ENCODE results near the gene RAMP1. TPM values are rescaled to one million over a fixed set of nuclear protein-coding genes. Genes with fewer than 3 reads are reported as not detected.

Gene RAMP1
- total and polyA plus RNA-seq, 9 of the 15 experiments (the other 6 are each of a cell fraction or from before 2014, with no cell fraction given), result 0.72 to 0.77 TPM; not detected in 7

DNA sequence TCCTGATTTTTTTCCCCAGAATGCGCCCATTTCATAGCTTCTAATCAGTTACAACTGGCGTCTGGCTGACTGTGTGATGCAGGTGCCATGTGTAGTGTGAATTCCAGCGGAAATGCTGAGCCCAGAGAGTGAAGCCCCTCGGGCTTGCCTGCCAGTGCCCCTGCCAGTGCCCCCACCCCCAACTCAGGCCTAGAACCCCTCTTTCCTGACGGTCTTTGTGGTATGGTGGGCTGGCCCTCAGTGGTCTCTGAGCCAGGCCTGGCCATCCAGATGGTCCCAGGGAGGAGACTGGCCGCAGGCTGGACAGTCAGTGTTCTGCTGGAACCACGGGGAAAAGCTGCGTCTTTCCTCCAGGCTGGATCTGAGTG, 3.1 kb downstream of the RAMP1 start (continued):
- no peak for TF ChIP-seq CREM (IDR thresholded peaks at IDR 0.05; ENCODE audit: low read depth)
- TF ChIP-seq ZNF644 (tag; IDR thresholded peaks at IDR 0.05; ENCODE audit: low read depth), result no peak
- TF ChIP-seq MCM5 (IDR thresholded peaks at IDR 0.05; ENCODE audit: low read depth), result no peak
- TF ChIP-seq HDAC3 (IDR thresholded peaks at IDR 0.05; ENCODE audit: borderline replicate concordance, partially characterized antibody), result no peak
- no peak for TF ChIP-seq BRF2 (IDR thresholded peaks at IDR 0.05; ENCODE audit: borderline replicate concordance, insufficient read depth, insufficient read length)

- H2AFZ ChIP-seq (ENCODE audit: low read depth, low read length), result no peak overlapping the region
- no TSS peak for BruUV-seq (replicated peaks)
- no peak for TF ChIP-seq BRF2 (IDR thresholded peaks at IDR 0.05; ENCODE audit: borderline replicate concordance, insufficient read depth, insufficient read length)
- TF ChIP-seq, protein P1, sequence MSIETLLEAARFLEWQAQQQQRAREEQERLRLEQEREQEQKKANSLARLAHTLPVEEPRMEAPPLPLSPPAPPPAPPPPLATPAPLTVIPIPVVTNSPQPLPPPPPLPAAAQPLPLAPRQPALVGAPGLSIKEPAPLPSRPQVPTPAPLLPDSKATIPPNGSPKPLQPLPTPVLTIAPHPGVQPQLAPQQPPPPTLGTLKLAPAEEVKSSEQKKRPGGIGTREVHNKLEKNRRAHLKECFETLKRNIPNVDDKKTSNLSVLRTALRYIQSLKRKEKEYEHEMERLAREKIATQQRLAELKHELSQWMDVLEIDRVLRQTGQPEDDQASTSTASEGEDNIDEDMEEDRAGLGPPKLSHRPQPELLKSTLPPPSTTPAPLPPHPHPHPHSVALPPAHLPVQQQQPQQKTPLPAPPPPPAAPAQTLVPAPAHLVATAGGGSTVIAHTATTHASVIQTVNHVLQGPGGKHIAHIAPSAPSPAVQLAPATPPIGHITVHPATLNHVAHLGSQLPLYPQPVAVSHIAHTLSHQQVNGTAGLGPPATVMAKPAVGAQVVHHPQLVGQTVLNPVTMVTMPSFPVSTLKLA (conservative IDR thresholded peaks at IDR 0.05), result no peak
- TF ChIP-seq ZEB2 (IDR thresholded peaks at IDR 0.05), result no peak
- TF ChIP-seq CEBPG (CRISPR knock-in tag; IDR thresholded peaks at IDR 0.05), result no peak
- TF ChIP-seq CEBPG (tag; conservative IDR thresholded peaks at IDR 0.05 in 1 of 2, IDR thresholded peaks at IDR 0.05 in 1 of 2), result no peak
- no peak for TF ChIP-seq ZNF507 (tag; conservative IDR thresholded peaks at IDR 0.05)
- no peak for TF ChIP-seq CBFA2T3 (IDR thresholded peaks at IDR 0.05)
- no peak overlapping the region for H3K4me3 ChIP-seq
- no peaks in the 10 kb centered on the region for H3K9me3 ChIP-seq (replicated peaks; ENCODE audit: control insufficient read depth, insufficient read depth, low read depth, low read length)
- intact Hi-C loops (cut with micrococcal nuclease) (no loop called here), in situ Hi-C loops (cut with MboI) (loop anchor here (25.0 kb wide), 1 partner anchor 399 kb away; no protein-coding TSS in a partner anchor)
- 0% methylated on average over 3 of the region's 4 CpGs for WGBS (ENCODE audit: insufficient coverage, low coverage, missing lambda C conversion rate)
- peaks cover 15 to 56% of the 10 kb centered on the region in 2 experiments; a peak in 4 of 5 replicates for H3K27me3 ChIP-seq (ENCODE audit: control insufficient read depth in 2 of 2, insufficient read depth in 2 of 2, low read length in 2 of 2)
- CTCF ChIA-PET (ENCODE audit: low intra/inter-chr PET ratio), result no interaction called here
- DNase-seq (ENCODE audit: extremely low read depth in 1 of 4, low spot score in 3 of 4) (no peak), ATAC-seq (no peak), FAIRE-seq (no peak)
- H3K36me3 ChIP-seq (ENCODE audit: control insufficient read depth, insufficient read depth, low read length), result no peaks in the 10 kb centered on the region
- no peaks in the 10 kb centered on the region for H4K20me1 ChIP-seq (replicated peaks; ENCODE audit: control insufficient read depth, insufficient read depth, low read length)
- H3K27ac ChIP-seq (ENCODE audit: extremely low read depth, low read depth, low read length), result no peak overlapping the region
- no peak overlapping the region for H3K4me2 ChIP-seq (ENCODE audit: insufficient read depth, low read length)
- peaks cover 0 to 8% of the 10 kb centered on the region in 2 experiments; a peak in 3 of 5 replicates for H3K4me1 ChIP-seq (replicated peaks in 1 of 2; ENCODE audit: control insufficient read depth in 2 of 2, insufficient read depth in 2 of 2, low read length in 2 of 2)
- H3K9me1 ChIP-seq (ENCODE audit: control insufficient read depth, insufficient read depth, low read length), result no peaks in the 10 kb centered on the region
- H3K9ac ChIP-seq (ENCODE audit: insufficient read depth in 1 of 2, low read depth in 2 of 2, low read length in 2 of 2), result no peak overlapping the region
- POLR2A ChIA-PET, result no interaction called here
- H3K79me2 ChIP-seq (ENCODE audit: control insufficient read depth, insufficient read depth, low read length), result no peaks in the 10 kb centered on the region
Measured at GRCh38 chr2:237863102-237863511, 3.7 kb downstream of the RAMP1 start.
